GOT3 (cell line): ENCODE measurements around the gene TMEFF2.
"Not testable (repeated sequence)": the region's sequence is repeated elsewhere in the genome, so short reads cannot be mapped to it uniquely, and the experiment has no call there.

Experiments
- DNase-seq: peaks from one replicate; lab custom pipeline; 2025; ENCODE audit warnings: mixed read lengths; lab: John Stamatoyannopoulos, UW

TMEFF2 gene

GRCh38 chr2:191931329-191931728 is 263.4 kb downstream of the TMEFF2 start:
- DNase-seq, result no peak

- no peak for DNase-seq
Measured at GRCh38 chr2:191930205-191930604, 264.5 kb downstream of the TMEFF2 start.

- DNase-seq, result no peak
Measured at GRCh38 chr2:191929288-191929687, 265.4 kb downstream of the TMEFF2 start.

GRCh38 chr2:191927991-191928390 is 266.7 kb downstream of the TMEFF2 start:
- no peak for DNase-seq

GRCh38 chr2:191927319-191927867 is 267.3 kb downstream of the TMEFF2 start:
- DNase-seq, result no peak

- no peak for DNase-seq
Measured at GRCh38 chr2:191926671-191927070, 268.1 kb downstream of the TMEFF2 start.

GRCh38 chr2:191923652-191923997 is 271.1 kb downstream of the TMEFF2 start:
- DNase-seq, result no peak

- no peak for DNase-seq
Measured at GRCh38 chr2:191922736-191923651, 271.7 kb downstream of the TMEFF2 start.

GRCh38 chr2:191921650-191922049 is 273.1 kb downstream of the TMEFF2 start:
- not testable (repeated sequence) for DNase-seq

GRCh38 chr2:191920502-191920901 is 274.2 kb downstream of the TMEFF2 start:
- DNase-seq, result no peak

GRCh38 chr2:191917967-191918651 is 276.6 kb downstream of the TMEFF2 start:
- no peak for DNase-seq

- no peak for DNase-seq
Measured at GRCh38 chr2:191917430-191917881, 277.3 kb downstream of the TMEFF2 start.

- no peak for DNase-seq
Measured at GRCh38 chr2:191916826-191917225, 277.9 kb downstream of the TMEFF2 start.

- DNase-seq, result no peak
Measured at GRCh38 chr2:191915750-191916149, 279.0 kb downstream of the TMEFF2 start.

- DNase-seq, result no peak
Measured at GRCh38 chr2:191913796-191914195, 280.9 kb downstream of the TMEFF2 start.

GRCh38 chr2:191912764-191913163 is 282.0 kb downstream of the TMEFF2 start:
- DNase-seq, result no peak

- no peak for DNase-seq
Measured at GRCh38 chr2:191910518-191910917, 284.2 kb downstream of the TMEFF2 start.

- DNase-seq, result no peak
Measured at GRCh38 chr2:191908874-191909273, 285.9 kb downstream of the TMEFF2 start.

GRCh38 chr2:191907545-191907944 is 287.2 kb downstream of the TMEFF2 start:
- DNase-seq, result no peak

- DNase-seq, result no peak
Measured at GRCh38 chr2:191907091-191907490, 287.6 kb downstream of the TMEFF2 start.

- no peak for DNase-seq
Measured at GRCh38 chr2:191905336-191905735, 289.4 kb downstream of the TMEFF2 start.

GRCh38 chr2:191901031-191901430 is 293.7 kb downstream of the TMEFF2 start:
- no peak for DNase-seq

- no peak for DNase-seq
Measured at GRCh38 chr2:191899410-191899809, 295.3 kb downstream of the TMEFF2 start.
